AG10803 (cell line): ENCODE results near the gene C3orf20.

Experiments used
- DNase-seq: peaks from one replicate; pipeline ENCODE4 v3.0.0; 2010; ENCODE audit warnings: low read depth
- H3K4me3 ChIP-seq: 2 replicates; pipeline ENCODE4 v1.5.1; 2011; ENCODE audit warnings: mild to moderate bottlenecking, low read length, control low read depth
- CTCF ChIP-seq: conservative IDR thresholded peaks from 2 replicates; pipeline ENCODE4 v1.5.1; 2011; ENCODE audit warnings: mild to moderate bottlenecking, low read length, control low read depth, inconsistent platforms

C3orf20 gene

GRCh38 chr3:14784087-14784681, 109.2 kb downstream of the C3orf20 start:
- H3K4me3 ChIP-seq = no peak overlapping the region
- no peak for TF ChIP-seq CTCF
- no peak for DNase-seq

GRCh38 chr3:14785207-14786155, 110.5 kb downstream of the C3orf20 start:
- no peak for TF ChIP-seq CTCF
- no peak for DNase-seq
- no peak overlapping the region for H3K4me3 ChIP-seq

GRCh38 chr3:14786369-14786768, 111.4 kb downstream of the C3orf20 start:
- no peak for DNase-seq
- no peak for TF ChIP-seq CTCF
- no peak overlapping the region for H3K4me3 ChIP-seq

- no peak for DNase-seq
- no peak for TF ChIP-seq CTCF
- H3K4me3 ChIP-seq = no peak overlapping the region
Measured at GRCh38 chr3:14787630-14788029, 112.7 kb downstream of the C3orf20 start.

- DNase-seq = no peak
- no peak overlapping the region for H3K4me3 ChIP-seq
- no peak for TF ChIP-seq CTCF
Measured at GRCh38 chr3:14788644-14789043, 113.7 kb downstream of the C3orf20 start.

- no peak overlapping the region for H3K4me3 ChIP-seq
- no peak for DNase-seq
- TF ChIP-seq CTCF = no peak
Measured at GRCh38 chr3:14789221-14789620, 114.3 kb downstream of the C3orf20 start.
